CD4-positive, alpha-beta T cell treated with Interleukin-4 for 1 hour (primary cell): Measurements from ENCODE around the gene CNST.
"Not testable (repeated sequence)": the region's sequence is repeated elsewhere in the genome, so short reads cannot be mapped to it uniquely, and the experiment has no call there.

Experiments used
- DNase-seq, 2 donors: peaks; one replicate each; pipeline ENCODE4 v3.0.0-alpha.2; 2020 to 2022

The CNST gene

GRCh38 chr1:246558041-246558440 lies 8.2 kb upstream of the CNST start:
- no peak for DNase-seq

DNA sequence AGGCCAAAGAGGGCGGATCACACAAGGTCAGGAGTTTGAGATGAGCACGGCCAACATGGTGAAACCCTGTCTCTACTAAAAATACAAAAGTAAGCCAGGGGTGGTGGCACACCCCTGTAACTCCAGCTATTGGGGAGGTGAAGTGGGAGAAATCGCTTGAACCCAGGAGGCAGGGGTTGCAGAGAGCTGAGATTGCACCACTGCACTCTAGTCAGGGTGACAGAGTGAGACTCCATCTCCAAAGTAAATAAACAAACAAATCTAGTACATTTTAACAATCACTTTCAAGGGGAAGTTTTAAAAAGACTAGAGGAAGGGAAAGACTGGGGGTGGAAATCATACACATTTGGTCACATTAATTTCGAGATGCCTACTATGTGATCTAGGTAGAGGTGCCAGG lies 6.9 kb upstream of the CNST start:
- DNase-seq = no peak

- DNase-seq = not testable (repeated sequence)
Observed at GRCh38 chr1:246560833-246561232, 5.4 kb upstream of the CNST start.

- no peak for DNase-seq
Observed at GRCh38 chr1:246564839-246565750, 1.2 kb upstream of the CNST start.

DNA sequence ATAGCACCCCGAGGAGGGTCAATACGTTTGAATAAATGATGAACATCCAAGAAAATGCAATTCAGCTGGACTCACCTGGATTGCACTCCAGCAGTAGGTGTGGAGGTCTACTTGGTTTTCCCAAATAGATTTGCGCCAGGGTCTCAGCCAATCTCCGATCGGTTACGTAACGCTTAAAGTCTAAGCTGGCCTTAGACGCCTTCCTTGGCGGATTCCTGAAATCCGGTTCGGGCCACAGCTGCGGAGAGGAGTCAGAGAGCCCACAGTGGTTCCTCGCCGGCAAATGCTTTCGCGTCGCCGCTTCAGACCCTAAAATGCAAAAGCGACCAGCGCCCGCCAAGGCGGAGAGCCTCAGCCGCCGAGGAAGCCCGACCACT lies 517 bp upstream of the CNST start:
- DNase-seq = no peak

DNA sequence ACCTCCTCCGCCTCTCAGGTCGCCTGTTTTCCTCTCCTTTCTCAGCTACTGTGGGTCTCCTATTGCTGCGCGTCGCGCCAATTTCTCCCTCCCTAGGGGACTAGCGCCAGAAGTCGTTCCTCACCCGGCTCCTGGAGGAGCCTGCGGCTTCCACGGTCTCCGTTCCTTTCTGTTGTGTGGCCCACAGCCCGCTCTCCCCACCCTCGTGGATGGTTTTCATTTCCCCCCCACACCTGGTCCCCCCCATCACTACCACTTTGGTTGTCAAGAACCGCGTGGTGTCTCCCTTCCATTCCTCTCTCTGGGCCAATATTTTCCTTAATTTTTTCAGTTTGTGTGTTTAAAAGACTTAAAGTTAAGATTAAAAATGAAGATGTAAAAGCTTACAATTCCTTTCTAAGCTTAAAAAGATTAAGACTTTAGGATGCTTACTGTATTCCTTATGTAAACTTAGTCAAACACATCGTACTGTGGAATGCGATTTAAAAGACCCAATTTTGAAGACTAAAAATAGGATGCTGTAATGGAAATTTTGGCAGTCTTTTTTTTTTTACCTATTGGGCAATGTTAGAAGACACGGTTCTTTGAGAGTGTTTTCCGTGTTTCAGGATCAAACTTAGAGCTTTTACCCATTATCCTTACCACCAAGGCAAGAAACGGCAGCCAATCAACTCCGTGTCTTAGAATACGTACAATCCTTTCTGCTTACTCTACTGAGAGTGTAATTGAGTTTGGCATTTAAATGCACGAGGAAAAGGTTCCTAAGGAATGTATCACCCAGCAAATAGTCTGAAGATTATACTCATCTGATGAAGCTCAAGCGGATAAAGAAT lies 773 bp downstream of the CNST start:
- peak in 1 of 2 donors; percentile 50 for DNase-seq

- no peak for DNase-seq
Observed at GRCh38 chr1:246567646-246568235, 1.5 kb downstream of the CNST start.

- DNase-seq = peak; percentile 13 to 64
Observed at GRCh38 chr1:246569248-246570238, 3.3 kb downstream of the CNST start.

- peak in 1 of 2 donors; percentile 45 for DNase-seq
Observed at GRCh38 chr1:246571309-246571708, 5.1 kb downstream of the CNST start.

DNA sequence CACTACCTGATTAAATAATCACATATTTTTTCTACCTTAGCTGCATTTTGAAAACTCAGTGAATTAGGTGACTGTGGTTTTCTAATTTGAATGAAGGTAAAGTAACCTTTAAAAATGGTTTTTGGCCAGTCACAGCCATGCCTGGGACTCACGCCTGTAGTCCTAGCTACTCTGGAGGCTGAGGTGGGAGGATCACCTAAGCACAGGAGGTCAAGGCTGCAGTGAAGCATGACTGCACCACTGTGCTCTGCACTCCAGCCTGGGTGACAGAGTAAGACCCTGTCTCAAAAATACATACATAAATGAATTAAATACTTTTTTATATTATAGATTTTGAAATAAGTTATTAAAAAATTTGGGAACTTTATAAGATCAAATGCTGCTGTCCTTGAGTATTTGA lies 5.7 kb downstream of the CNST start:
- no peak for DNase-seq

- DNase-seq = peak in 1 of 2 donors; percentile 20
Observed at GRCh38 chr1:246572785-246573184, 6.5 kb downstream of the CNST start.

- no peak for DNase-seq
Observed at GRCh38 chr1:246573491-246573890, 7.2 kb downstream of the CNST start.

- DNase-seq = no peak
Observed at GRCh38 chr1:246576709-246577032, 10.4 kb downstream of the CNST start.

GRCh38 chr1:246577082-246577719 lies 10.9 kb downstream of the CNST start:
- peak; percentile 45 to 64 for DNase-seq

- peak in 1 of 2 donors; percentile 19 for DNase-seq
Observed at GRCh38 chr1:246577720-246578106, 11.5 kb downstream of the CNST start.

GRCh38 chr1:246579818-246580217 lies 13.6 kb downstream of the CNST start:
- no peak for DNase-seq

DNA sequence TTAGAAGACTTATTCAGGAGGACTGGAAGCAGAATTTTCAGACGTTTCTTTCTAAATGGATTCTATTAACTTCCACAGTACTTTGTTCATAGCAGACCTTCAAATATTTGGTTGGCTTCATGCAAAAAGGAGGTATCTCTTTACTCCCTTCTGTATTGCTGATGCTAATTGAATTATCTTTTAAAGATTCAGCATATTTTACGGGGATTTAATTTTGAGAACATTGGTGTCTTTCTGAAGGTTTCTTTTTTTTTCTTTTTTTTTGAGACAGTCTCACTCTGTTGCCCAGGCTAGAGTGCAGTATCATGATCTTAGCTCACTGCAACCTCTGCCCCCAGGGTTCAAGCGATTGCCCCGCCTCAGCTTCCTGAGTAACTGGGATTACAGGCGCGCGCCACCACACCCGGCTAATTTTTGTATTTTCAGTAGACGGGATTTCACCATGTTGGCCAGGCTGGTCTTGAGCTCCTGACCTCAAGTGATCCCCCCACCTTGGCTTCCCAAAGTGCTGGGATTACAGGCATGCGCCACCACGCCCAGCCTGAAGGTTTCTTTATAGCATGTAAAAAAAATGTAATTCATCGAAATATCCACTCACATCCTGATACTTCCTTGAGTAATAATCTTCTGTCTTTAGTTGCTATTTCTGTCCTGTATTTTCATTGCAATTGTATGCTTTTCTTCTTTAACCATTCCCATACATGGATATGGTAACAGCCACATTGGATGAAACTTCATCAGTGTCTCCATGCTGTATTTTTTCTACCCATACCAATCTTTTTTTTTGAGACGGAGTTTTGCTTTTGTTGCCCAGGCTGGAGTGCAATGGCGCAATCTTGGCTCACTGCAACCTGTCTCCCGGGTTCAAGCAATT lies 14.5 kb downstream of the CNST start:
- DNase-seq = no peak

DNA sequence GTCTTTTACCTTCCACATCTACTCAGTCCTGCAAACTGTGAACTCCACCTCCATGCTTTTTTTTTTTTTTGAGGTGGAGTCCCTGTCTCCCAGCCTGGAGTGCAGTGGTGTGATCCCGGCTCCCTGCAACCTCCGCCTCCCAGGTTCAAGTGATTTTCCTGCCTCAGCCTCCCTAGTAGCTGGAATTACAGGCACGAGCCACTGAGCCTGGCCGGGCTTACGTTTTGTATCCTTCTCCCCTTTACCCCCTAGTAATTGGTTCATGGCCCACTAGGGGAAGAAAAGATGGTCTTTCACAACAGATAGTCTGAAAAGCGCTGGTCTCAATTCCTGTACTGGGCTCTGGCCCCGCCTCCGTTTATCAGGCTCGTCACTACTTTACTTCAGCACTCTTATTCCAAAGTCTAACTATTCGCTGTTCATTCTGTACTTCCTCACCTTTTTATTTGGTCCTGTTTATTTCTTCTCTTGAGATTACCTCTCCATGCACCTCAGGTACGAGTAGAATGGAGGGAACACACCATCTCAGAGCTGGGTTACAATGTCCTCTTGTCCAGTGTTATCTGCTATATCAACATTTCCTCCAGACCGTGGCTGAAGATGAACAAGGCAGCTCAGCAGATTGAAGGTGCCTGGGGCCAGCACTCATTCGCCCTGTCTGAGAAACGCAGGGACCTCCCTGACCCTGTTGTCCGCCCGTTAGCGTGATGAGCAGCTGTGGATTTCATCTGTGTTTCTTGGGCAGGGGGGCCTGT lies 16.2 kb downstream of the CNST start:
- DNase-seq = no peak

DNA sequence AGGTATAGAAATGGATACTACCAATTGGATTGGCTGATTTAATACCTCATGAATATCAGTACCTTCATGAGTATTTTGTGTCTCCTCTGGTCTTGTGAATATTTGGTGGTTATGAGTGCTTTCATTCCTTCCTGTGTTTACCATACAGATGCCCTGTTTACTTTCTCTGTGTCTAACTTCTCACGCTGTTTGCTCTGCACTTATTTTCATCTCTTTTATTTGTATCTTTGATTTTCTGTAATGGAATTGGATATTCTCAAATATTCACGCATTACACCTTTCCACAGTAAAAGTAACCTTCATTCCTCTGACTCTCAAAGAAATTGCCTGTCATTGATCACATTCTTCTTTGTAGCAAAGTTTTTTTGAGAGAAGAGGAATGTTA lies 16.8 kb downstream of the CNST start:
- no peak for DNase-seq
